Stimulated activated CD4-positive, alpha-beta T cell treated with anti-CD3 and anti-CD28 coated beads, Interleukin-4, amount 100 ng/mL, for 48 hours (primary cell): ENCODE measurements around the gene METTL2A.
"Not testable (repeated sequence)": the region's sequence is repeated elsewhere in the genome, so short reads cannot be mapped to it uniquely, and the experiment has no call there.

ENCODE experiments used
- DNase-seq, 2 donors: peaks; one replicate each; pipeline ENCODE4 v3.0.0-alpha.2; 2020; ENCODE audit warnings: low read depth in 2 of 2

Gene METTL2A

DNA sequence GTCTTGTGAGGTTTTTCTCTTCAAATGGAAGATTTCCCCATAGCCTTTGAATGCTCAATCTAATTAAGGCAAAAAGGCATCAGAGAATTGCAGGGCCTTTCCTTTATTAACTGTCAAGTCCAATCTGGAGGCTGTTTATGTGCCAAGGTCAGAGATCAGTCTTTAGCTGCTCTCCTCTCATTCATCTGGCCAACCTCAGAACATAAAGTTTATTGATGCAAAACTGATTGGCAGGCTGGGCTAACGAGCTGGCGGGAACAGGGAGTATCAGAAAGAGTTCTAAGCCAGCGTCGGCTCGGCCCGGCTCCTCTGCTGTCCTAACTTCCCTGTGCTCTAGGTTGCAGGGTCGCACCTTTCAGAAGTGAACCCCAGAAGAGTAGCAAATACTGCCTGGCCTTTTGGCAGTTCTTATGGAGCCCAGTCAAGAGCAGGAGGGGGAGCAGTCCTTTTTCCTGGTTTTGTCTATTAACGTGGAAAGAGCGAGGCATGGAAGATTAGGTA, 47.7 kb downstream of the METTL2A start:
- not testable (repeated sequence) for DNase-seq

DNA sequence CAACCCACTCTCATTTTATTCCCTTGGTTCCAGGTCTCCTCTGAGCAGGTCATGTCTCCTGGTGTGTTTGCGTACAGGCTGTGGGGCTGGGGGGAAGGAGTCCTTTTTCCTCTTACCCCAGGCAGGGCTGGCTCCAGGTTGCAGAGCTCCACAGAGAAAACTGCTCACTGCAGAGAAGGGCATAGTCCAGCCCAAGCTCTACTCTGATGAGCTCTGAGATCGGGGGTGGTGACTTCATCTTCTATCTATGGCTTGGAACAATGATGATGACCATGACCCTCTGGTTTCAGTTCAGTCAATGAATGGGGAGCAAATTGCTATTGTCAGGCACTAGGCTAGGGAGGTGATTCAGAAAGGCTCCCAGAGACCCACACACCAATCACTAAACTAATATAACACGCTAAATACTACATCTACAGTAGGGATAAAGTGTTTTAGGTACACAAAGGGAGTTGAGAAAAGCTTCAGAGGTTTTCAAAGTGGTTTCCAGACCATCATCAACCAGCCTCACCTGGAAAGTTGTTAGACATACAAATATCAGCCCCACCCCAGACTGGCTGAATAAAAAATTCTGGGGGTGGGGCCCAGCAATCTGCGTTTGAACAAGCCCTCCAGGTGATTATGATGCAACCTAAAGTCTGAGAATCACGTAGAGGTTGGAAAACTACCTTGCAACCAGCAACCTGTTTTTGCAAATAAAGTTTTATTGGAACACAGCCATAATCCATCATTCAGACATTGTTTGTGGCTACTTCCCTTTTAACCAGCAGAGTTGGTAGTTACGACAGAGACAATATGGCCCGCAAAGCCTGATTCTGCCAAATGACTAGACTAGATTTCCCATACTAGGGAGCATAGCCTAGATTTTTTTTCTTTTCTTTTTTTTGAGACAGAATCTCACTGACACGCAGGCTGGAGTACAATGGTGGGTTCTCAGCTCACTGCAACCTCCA, 49.6 kb downstream of the METTL2A start:
- not testable (repeated sequence) for DNase-seq

DNA sequence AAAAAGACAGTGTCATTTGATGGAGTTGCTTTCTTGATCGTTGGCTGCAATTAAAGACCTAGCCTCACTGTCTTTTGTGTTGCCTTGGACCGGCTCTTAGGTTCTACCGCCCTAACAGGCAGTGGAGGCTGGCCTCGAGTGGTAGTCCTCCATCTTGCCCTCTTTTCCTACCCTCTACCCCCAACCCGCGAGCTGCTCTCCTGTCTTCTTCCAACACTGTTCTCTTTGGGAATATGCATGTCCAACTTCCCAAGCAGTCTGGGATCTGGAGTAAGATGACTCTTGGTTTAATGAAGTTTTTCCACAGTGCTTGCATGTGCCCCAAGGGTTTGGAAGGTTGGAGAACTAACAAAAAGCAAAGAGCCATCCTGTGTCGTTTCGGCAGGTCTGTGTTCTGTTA, 53.4 kb downstream of the METTL2A start:
- DNase-seq, result not testable (repeated sequence)

DNA sequence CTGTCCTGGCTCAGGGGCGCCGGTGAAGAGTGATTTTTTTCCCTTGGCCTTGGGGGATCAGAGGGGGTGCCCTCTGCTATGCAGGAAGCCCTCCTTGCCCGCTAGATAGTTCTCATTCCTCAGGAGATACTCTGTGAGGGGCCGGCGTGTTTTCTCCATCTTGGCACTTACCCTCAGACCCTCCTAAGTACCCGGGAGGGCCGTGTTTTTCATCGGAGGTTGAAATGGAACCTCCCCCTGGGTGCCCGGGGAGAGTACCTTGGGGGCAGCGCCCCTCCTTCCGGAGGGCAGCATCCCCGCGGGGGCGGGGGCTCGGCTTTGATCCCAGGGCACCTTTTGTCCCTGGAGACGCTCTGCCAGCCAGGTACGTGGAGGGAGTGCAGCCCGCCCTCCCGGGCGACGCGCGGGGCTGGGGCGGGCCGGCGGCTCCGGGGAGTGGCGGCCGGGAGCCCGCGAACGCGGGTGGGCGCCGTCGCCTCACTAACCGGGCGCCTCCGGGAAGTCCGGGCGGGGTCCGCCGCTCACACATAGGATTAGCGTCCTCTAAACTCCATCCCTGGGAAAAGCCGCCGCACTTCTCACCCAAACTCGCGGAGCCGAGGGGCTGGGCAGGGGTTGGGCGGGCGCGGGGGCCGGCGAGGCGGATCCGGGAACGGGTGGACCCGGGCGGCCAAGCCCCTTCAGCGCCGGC, 54.2 kb downstream of the METTL2A start:
- peak in 1 of 2 donors; percentile 5 for DNase-seq

DNA sequence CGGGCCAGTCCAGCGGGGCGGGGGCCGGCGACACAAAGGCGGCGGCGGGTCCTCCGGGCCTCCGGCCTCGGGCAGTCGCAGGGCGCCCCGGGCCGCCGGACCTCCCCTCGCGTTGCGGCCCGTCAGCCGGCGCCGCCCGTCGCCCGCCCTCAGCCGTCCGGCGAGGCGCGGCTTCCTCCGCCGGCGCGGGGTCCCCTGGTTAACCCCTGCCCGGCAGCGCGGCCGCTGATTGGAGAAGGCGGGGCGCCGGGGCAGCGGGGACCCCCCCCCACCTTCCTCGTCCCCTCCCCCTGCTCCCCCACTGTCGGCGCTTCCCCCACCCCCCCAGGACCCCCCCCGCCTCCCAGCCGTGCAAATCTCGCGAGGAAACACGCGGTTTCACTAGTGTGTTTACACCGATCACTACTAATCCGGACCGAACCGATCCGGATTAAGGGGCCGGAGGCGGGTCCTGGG, 54.8 kb downstream of the METTL2A start, which contains the start of gene TLK2:
TLK2 (plus strand) TSS at position 402 of the 456 bp plus-strand sequence. CDS start 2,301 bp downstream, outside the sequence.
- peak; percentile 65 to 70 for DNase-seq

DNA sequence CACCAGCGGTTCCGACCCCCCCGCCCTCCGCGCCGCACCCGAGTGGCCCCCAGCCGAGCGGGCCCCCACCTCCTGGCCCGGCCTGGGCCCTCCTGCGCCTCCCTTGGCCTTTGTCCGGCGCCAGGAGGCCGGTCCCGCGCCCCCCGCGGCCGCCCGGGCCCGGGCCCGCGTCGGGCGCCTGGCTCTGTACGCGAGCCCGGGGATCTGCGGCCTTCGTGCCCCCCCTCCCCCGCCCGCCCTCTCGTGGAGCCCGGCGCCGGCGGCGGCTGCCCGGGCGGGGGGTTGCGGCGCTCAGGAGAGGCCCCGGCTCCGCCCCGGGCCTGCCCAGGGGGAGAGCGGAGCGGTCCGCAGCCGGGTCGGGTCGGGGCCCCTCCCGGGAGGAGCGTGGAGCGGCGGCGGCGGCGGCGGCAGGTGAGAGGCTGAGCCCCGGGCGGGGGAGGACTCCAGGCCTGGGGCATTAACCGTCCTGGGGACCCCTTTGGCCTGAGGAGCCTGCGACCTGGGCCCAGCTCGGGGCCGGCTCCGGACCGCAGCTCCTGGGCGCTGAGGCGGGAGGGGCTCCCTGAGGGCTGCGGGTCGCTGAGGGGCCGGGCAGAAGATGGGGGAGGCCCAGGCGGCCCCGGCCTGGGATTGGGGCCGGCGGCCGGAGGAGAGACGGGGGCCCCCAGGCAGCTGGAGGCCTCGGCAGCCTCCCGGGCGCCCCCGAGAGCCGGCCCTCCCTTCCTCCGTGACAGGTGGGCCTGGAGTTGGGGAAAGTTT, 55.4 kb downstream of the METTL2A start:
- peak in 1 of 2 donors; percentile 16 for DNase-seq

DNA sequence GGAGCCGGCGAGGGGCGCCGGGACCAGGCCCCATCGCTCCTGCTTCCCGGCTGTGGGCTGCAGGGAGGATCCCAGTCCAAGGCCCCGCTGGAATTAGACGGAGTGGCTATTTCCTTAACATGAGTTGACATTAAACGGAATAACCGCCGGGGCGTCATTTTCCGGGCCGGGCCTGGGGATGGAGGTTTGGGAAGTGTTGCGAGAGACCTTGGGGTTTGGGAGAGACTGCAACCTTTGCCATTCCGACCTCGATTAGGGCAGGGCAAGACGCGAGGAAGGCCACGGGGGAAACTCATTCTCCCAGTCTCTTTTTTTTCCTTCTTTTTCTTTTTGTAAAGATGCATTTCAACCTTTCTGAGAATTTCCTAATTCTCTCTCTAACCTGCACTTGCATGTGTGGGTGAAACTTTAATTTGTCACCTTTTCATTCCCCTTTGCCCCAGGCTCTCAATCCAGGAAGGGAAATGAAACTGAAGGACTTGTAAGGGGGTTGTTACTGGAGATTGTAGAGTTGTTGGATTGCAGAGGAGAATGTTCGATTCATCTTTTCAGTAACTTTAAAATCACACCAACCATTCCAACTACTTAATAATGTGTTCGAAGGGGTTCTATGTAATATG, 56.1 kb downstream of the METTL2A start:
- DNase-seq, result not testable (repeated sequence)

DNA sequence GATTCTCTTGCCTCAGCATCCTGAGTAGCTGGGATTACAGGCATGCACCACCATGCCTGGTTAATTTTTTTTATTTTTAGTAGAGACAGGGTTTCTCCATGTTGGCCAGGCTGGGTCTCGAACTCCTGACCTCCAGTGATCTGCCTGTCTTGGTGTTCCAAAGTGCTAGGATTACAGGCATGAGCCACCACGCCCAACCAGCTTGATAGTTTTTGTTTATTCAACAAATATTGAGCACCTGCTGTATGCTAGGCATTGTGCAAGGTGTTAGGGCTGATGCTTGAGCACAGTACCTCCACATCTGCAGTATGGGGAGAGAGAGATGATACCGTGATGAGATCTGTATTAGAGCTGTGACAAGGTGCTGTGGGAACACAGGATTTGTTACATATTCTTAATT, 58.9 kb downstream of the METTL2A start:
- DNase-seq, result not testable (repeated sequence)

DNA sequence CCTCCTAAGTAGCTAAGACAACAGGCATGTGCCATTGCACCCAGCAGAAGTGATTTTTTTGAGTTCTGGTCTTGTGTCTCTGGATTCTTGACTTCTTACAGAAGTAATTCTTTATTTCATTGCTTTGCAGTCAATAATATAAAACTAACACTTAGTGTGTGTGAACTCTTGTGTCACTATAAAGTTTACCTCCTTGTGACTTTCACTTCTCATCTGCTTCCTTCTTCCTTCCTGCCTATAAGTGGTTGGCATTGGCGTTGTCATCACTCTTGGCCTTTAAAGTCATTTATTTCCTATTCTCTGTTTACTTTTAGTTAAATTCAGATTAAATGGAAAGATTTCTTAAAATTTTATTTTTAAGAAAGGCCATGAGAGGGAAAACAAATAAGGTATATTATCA, 67.3 kb downstream of the METTL2A start:
- DNase-seq, result not testable (repeated sequence)

DNA sequence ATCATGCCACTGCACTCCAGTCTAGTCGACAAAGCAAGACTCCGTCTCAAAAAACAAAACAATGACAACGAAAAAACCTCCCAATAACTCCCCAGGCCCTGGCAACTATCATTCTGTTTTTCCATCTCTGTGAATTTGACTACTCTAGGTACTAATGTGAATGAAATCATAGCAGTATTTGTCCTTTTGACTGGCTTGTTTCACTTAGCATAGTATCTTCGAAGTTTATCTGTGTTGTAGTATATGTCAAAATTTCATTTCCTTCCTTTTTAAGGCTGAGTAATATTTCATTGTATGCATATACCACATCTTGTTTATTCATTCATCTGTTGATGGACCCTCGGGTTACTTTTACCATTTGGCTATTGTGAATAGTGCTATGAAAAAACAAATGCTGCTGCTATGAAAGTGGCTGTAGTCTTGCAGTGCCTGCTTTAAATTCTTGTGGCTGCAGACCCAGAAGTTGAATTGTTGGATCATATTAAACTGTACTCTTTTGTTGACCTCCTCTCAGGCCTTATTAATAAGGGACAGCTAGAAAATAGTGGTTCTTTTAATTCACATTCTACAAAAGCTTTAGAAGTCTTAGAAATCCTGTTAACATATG, 69.5 kb downstream of the METTL2A start:
- not testable (repeated sequence) for DNase-seq

DNA sequence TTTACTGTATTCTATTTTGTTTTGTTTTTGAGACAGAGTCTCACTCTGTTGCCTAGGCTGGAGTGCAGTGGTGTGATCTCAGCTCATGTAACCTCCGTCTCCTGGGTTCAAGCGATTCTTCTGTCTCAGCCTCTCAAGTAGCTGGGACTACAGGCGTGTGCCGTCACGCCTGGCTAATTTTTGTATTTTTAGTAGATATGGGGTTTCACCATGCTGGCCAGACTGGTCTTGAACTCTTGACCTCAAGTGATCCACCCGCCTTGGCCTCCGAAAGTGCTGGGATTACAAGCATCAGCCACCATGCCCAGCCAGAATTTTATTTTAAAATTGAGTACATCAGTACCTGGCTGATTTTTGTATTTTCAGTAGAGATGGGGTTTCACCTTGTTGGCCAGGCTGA, 70.4 kb downstream of the METTL2A start:
- not testable (repeated sequence) for DNase-seq

DNA sequence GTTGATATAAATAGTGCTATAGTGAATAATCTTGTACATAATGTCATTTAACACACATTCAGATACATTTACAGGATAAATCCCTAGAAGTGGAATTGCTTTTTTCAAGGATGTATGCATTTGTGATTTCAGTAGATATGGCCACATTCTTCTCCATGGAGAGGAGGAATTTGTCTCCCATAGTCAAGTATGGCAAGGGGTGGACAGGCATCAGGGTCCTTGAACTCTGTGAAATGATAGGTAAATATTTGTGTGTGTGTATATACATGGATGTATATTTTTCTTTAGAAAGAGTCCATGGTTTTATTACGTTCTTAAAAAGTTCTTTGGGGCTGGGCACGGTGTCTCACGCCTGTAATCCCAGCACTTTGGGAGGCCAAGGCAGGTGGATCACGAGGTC, 72.6 kb downstream of the METTL2A start:
- not testable (repeated sequence) for DNase-seq

DNA sequence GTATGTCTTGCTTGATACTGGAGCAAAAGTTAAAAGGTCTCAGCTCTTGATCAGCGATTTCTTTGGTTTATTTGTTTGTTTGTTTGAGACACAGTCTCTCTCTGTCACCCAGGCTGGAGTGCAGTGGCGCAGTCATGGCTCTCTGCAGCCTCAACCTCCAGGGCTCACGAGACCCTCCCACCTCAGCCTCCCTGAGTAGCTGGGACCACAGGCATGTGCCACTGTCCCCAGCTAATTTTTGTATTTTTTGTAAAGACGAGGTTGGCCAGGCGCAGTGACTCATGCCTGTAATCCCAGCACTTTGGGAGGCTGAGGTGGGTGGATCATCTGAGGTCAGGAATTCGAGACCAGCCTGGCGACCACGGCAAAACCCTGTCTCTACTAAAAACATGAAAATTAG, 75.1 kb downstream of the METTL2A start:
- not testable (repeated sequence) for DNase-seq
